Smooth muscle cell (in vitro differentiated cells): ENCODE results near the gene CLTCL1. TPM values are rescaled to one million over a fixed set of nuclear protein-coding genes. Genes with fewer than 3 reads are reported as not detected.

Experiments
- DNase-seq: peaks from one replicate; lab custom pipeline; 2025; ENCODE audit not compliant: unreplicated experiment; lab: John Stamatoyannopoulos, UW
- H2AFZ ChIP-seq: fragments of 200-600 bp; sonication (generic); 2 replicates; pipeline ENCODE4 v1.6.0; 2016; ENCODE audit warnings: antibody characterized with exemption, low read depth, mild to moderate bottlenecking
- H3F3A ChIP-seq: fragments of 200-600 bp; sonication (generic); 2 replicates; pipeline ENCODE4 v1.6.0; 2017; ENCODE audit warnings: antibody characterized with exemption, low read depth
- H3K27ac ChIP-seq: fragments of 200-600 bp; sonication (generic); 2 replicates; pipeline ENCODE4 v1.5.1; 2016; ENCODE audit warnings: low read depth, mild to moderate bottlenecking
- H3K27me3 ChIP-seq: fragments of 200-600 bp; sonication (generic); 2 replicates; pipeline ENCODE4 v1.6.1; 2016; ENCODE audit warnings: low read depth, mild to moderate bottlenecking
- H3K36me3 ChIP-seq: fragments of 200-600 bp; sonication (generic); 2 replicates; pipeline ENCODE4 v1.5.1; 2016; ENCODE audit warnings: low read depth
- H3K4me1 ChIP-seq: fragments of 200-600 bp; sonication (generic); 2 replicates; pipeline ENCODE4 v1.5.1; 2016; ENCODE audit warnings: low read depth
- H3K4me2 ChIP-seq: fragments of 200-600 bp; sonication (generic); 2 replicates; pipeline ENCODE4 v1.6.0; 2016; ENCODE audit warnings: mild to moderate bottlenecking
- H3K4me3 ChIP-seq: fragments of 200-600 bp; sonication (generic); 2 replicates; pipeline ENCODE4 v1.5.1; 2016; ENCODE audit warnings: mild to moderate bottlenecking
- H3K79me2 ChIP-seq: fragments of 200-600 bp; sonication (generic); 2 replicates; pipeline ENCODE4 v1.6.0; 2016; ENCODE audit warnings: low read depth, mild to moderate bottlenecking
- H3K9ac ChIP-seq: fragments of 200-600 bp; sonication (generic); 2 replicates; pipeline ENCODE4 v1.6.0; 2016; ENCODE audit warnings: low read depth
- H3K9me3 ChIP-seq: fragments of 200-600 bp; sonication (generic); replicated peaks from 2 replicates; pipeline ENCODE4 v1.5.1; 2016; ENCODE audit warnings: low read depth
- H4K20me1 ChIP-seq: fragments of 200-600 bp; sonication (generic); 2 replicates; pipeline ENCODE4 v1.6.0; 2016; ENCODE audit warnings: low read depth
- CTCF ChIP-seq: fragments of 200-600 bp; sonication (generic); IDR thresholded peaks from 2 replicates; pipeline ENCODE4 v1.5.1; 2017; ENCODE audit warnings: borderline replicate concordance, mild to moderate bottlenecking, antibody characterized with exemption; ENCODE audit not compliant: insufficient read depth, poor library complexity, severe bottlenecking
- WGBS: methylation state at CpG from one replicate; pipeline ENCODE4 v1.1.7; 2016; ENCODE audit warnings: low lambda C conversion rate; 5-methylcytosine and 5-hydroxymethylcytosine counted together
- polyA plus RNA-seq: library from polyadenylated mRNA; unstranded; fragments of >200 nt; fragmentation: Nextera tagmentation; extraction: Ambion mirVana; gene quantifications from 2 replicates; pipeline ENCODE4 v1.2.1, GENCODE V29; 2016
- total RNA-seq: library from RNA; depleted of rRNA; stranded (reverse); fragments of >200 nt; gene quantifications from 2 replicates; pipeline ENCODE4 v1.2.3, GENCODE V29; 2014

The CLTCL1 gene
- total and polyA plus RNA-seq, 2 experiments from 2014 or later, result 4.7 to 9.0 TPM

GRCh38 chr22:19183216-19183615 is 108.3 kb downstream of the CLTCL1 start:
- Histone ChIP-seq H3K4me3 (no peak overlapping the region), H3K36me3 (no peaks in the 10 kb centered on the region), H3K27me3 (no peaks in the 10 kb centered on the region), H2AFZ (no peak overlapping the region), H3K27ac (no peak overlapping the region), H3K9ac (no peak overlapping the region), H3K4me1 (no peaks in the 10 kb centered on the region), H3F3A (no peaks in the 10 kb centered on the region), H3K9me3 (no peaks in the 10 kb centered on the region), H3K4me2 (no peak overlapping the region), H3K79me2 (peaks cover under 1% of the 10 kb centered on the region), H4K20me1 (no peaks in the 10 kb centered on the region)
- no peak for TF ChIP-seq CTCF
- no peak for DNase-seq
- 93% methylated on average over 9 of the region's 9 CpGs for WGBS

GRCh38 chr22:19182472-19183157 is 108.9 kb downstream of the CLTCL1 start:
- Histone ChIP-seq H3K79me2 (peaks cover 6% of the 10 kb centered on the region), H3K4me2 (no peak overlapping the region), H3K27me3 (no peaks in the 10 kb centered on the region), H3K36me3 (no peaks in the 10 kb centered on the region), H4K20me1 (peaks cover 2% of the 10 kb centered on the region), H3K4me3 (no peak overlapping the region), H3F3A (no peaks in the 10 kb centered on the region), H3K9me3 (no peaks in the 10 kb centered on the region), H3K27ac (no peak overlapping the region), H2AFZ (no peak overlapping the region), H3K9ac (no peak overlapping the region), H3K4me1 (peaks cover 2% of the 10 kb centered on the region)
- no peak for DNase-seq
- WGBS, result 82% methylated on average over 9 of the region's 9 CpGs
- no peak for TF ChIP-seq CTCF

GRCh38 chr22:19181786-19182471 is 109.6 kb downstream of the CLTCL1 start:
- H3K4me3 ChIP-seq, result no peak overlapping the region
- H3K9me3 ChIP-seq, result no peaks in the 10 kb centered on the region
- no peak overlapping the region for H2AFZ ChIP-seq
- H3K9ac ChIP-seq, result no peak overlapping the region
- no peak overlapping the region for H3K27ac ChIP-seq
- peaks cover 9% of the 10 kb centered on the region for H4K20me1 ChIP-seq
- WGBS, result 88% methylated on average over 12 of the region's 12 CpGs
- H3F3A ChIP-seq, result no peaks in the 10 kb centered on the region
- peaks cover 5% of the 10 kb centered on the region for H3K4me1 ChIP-seq
- H3K4me2 ChIP-seq, result no peak overlapping the region
- no peaks in the 10 kb centered on the region for H3K27me3 ChIP-seq
- DNase-seq, result no peak
- peaks cover 13% of the 10 kb centered on the region for H3K79me2 ChIP-seq
- no peak for TF ChIP-seq CTCF
- no peaks in the 10 kb centered on the region for H3K36me3 ChIP-seq
